ENCODE results near the gene IFIT2.

Gene IFIT2

GRCh38 chr10:89306434-89307268, 4.8 kb downstream of the IFIT2 start:
- ChIA-PET CTCF (no interaction called here), POLR2A (no interaction called here)
- TF ChIP-seq FOXA1 (IDR thresholded peaks at IDR 0.05) (no peak), PKNOX1 (IDR thresholded peaks at IDR 0.05) (no peak), L3MBTL2 (conservative IDR thresholded peaks at IDR 0.05) (no peak), SUZ12 (IDR thresholded peaks at IDR 0.05) (no peak), HDGF (IDR thresholded peaks at IDR 0.05; ENCODE audit: borderline replicate concordance) (no peak), ARNT (IDR thresholded peaks at IDR 0.05) (no peak), SP1 (IDR thresholded peaks at IDR 0.05) (no peak), NFRKB (IDR thresholded peaks at IDR 0.05) (no peak), CTBP1 (IDR thresholded peaks at IDR 0.05; ENCODE audit: borderline replicate concordance) (no peak), LEF1 (IDR thresholded peaks at IDR 0.05; ENCODE audit: borderline replicate concordance) (no peak), TARDBP (IDR thresholded peaks at IDR 0.05) (no peak), BHLHE40 (IDR thresholded peaks at IDR 0.05; ENCODE audit: borderline replicate concordance) (no peak), FOXM1 (IDR thresholded peaks at IDR 0.05; ENCODE audit: borderline replicate concordance) (no peak), FOXK2 (IDR thresholded peaks at IDR 0.05) (no peak), ZNF384 (IDR thresholded peaks at IDR 0.05) (no peak), ELF4 (IDR thresholded peaks at IDR 0.05) (no peak)
- DNase-seq (ENCODE audit: extremely low spot score): no peak

- CTCF ChIA-PET: no interaction called here
- POLR2A ChIA-PET: no interaction called here
- TF ChIP-seq NFRKB (IDR thresholded peaks at IDR 0.05) (no peak), L3MBTL2 (conservative IDR thresholded peaks at IDR 0.05) (no peak), LEF1 (IDR thresholded peaks at IDR 0.05; ENCODE audit: borderline replicate concordance) (no peak), CTBP1 (IDR thresholded peaks at IDR 0.05; ENCODE audit: borderline replicate concordance) (no peak), ARNT (IDR thresholded peaks at IDR 0.05) (no peak), FOXK2 (IDR thresholded peaks at IDR 0.05) (no peak), FOXA1 (IDR thresholded peaks at IDR 0.05) (no peak)
- DNase-seq (ENCODE audit: extremely low spot score): no peak
These were observed 5.4 kb downstream of the IFIT2 start for GRCh38 chr10:89307269-89307577.

GRCh38 chr10:89308266-89308665, 6.4 kb downstream of the IFIT2 start:
- POLR2A ChIA-PET: no interaction called here
- no peak for DNase-seq (ENCODE audit: extremely low spot score)
- CTCF ChIA-PET: no interaction called here
- TF ChIP-seq L3MBTL2 (conservative IDR thresholded peaks at IDR 0.05) (no peak), CTBP1 (IDR thresholded peaks at IDR 0.05; ENCODE audit: borderline replicate concordance) (no peak), SP1 (IDR thresholded peaks at IDR 0.05) (no peak), TARDBP (IDR thresholded peaks at IDR 0.05) (no peak), FOXA1 (IDR thresholded peaks at IDR 0.05) (no peak), FOXM1 (IDR thresholded peaks at IDR 0.05; ENCODE audit: borderline replicate concordance) (no peak), ELF4 (IDR thresholded peaks at IDR 0.05) (no peak), LEF1 (IDR thresholded peaks at IDR 0.05; ENCODE audit: borderline replicate concordance) (no peak), HDGF (IDR thresholded peaks at IDR 0.05; ENCODE audit: borderline replicate concordance) (no peak), BHLHE40 (IDR thresholded peaks at IDR 0.05; ENCODE audit: borderline replicate concordance) (no peak), FOXK2 (IDR thresholded peaks at IDR 0.05) (no peak), ZNF384 (IDR thresholded peaks at IDR 0.05) (no peak), PKNOX1 (IDR thresholded peaks at IDR 0.05) (no peak), ARNT (IDR thresholded peaks at IDR 0.05) (no peak)

- ChIA-PET POLR2A (no interaction called here), CTCF (no interaction called here)
- TF ChIP-seq CTBP1 (IDR thresholded peaks at IDR 0.05; ENCODE audit: borderline replicate concordance) (no peak), L3MBTL2 (conservative IDR thresholded peaks at IDR 0.05) (no peak), SUZ12 (IDR thresholded peaks at IDR 0.05) (no peak), ELF4 (IDR thresholded peaks at IDR 0.05) (no peak), ZNF384 (IDR thresholded peaks at IDR 0.05) (no peak), NFRKB (IDR thresholded peaks at IDR 0.05) (no peak), FOXK2 (IDR thresholded peaks at IDR 0.05) (no peak), SP1 (IDR thresholded peaks at IDR 0.05) (no peak), FOXM1 (IDR thresholded peaks at IDR 0.05; ENCODE audit: borderline replicate concordance) (no peak), TARDBP (IDR thresholded peaks at IDR 0.05) (no peak), BHLHE40 (IDR thresholded peaks at IDR 0.05; ENCODE audit: borderline replicate concordance) (no peak), HDGF (IDR thresholded peaks at IDR 0.05; ENCODE audit: borderline replicate concordance) (no peak)
- DNase-seq (ENCODE audit: extremely low spot score): no peak
These were observed 6.9 kb downstream of the IFIT2 start for GRCh38 chr10:89308736-89309135.

- ChIA-PET POLR2A (no interaction called here), CTCF (no interaction called here)
- TF ChIP-seq NFRKB (IDR thresholded peaks at IDR 0.05): no peak
- no peak for TF ChIP-seq HDGF (IDR thresholded peaks at IDR 0.05; ENCODE audit: borderline replicate concordance)
- TF ChIP-seq FOXA1 (IDR thresholded peaks at IDR 0.05): no peak
- TF ChIP-seq L3MBTL2 (conservative IDR thresholded peaks at IDR 0.05): no peak
- TF ChIP-seq FOXM1 (IDR thresholded peaks at IDR 0.05; ENCODE audit: borderline replicate concordance): no peak
- no peak for TF ChIP-seq ARNT (IDR thresholded peaks at IDR 0.05)
- TF ChIP-seq TARDBP (IDR thresholded peaks at IDR 0.05): no peak
- TF ChIP-seq ZNF384 (IDR thresholded peaks at IDR 0.05): no peak
- no peak for TF ChIP-seq SP1 (IDR thresholded peaks at IDR 0.05)
- no peak for TF ChIP-seq FOXK2 (IDR thresholded peaks at IDR 0.05)
- no peak for TF ChIP-seq BHLHE40 (IDR thresholded peaks at IDR 0.05; ENCODE audit: borderline replicate concordance)
- TF ChIP-seq SUZ12 (IDR thresholded peaks at IDR 0.05): no peak
- TF ChIP-seq PKNOX1 (IDR thresholded peaks at IDR 0.05): no peak
- no peak for TF ChIP-seq LEF1 (IDR thresholded peaks at IDR 0.05; ENCODE audit: borderline replicate concordance)
- TF ChIP-seq CTBP1 (IDR thresholded peaks at IDR 0.05; ENCODE audit: borderline replicate concordance): no peak
- no peak for TF ChIP-seq ELF4 (IDR thresholded peaks at IDR 0.05)
- no peak for DNase-seq (ENCODE audit: extremely low spot score)
These were observed 7.6 kb downstream of the IFIT2 start for GRCh38 chr10:89309156-89310055.
